22Rv1 (cell line): ENCODE results near the gene FARS2.

ENCODE experiments used
- H3K27ac ChIP-seq: fragments of 450-650 bp; 2 replicates; pipeline ENCODE4 v1.5.1; 2017
- CTCF ChIP-seq: fragments of 450-650 bp; IDR thresholded peaks from 2 replicates; pipeline ENCODE4 v1.5.1; 2017; ENCODE audit warnings: mild to moderate bottlenecking
- ZFX ChIP-seq: fragments of 450-650 bp; IDR thresholded peaks from 2 replicates; pipeline ENCODE4 v1.6.1; 2017; ENCODE audit warnings: antibody characterized with exemption, borderline replicate concordance

FARS2 gene

GRCh38 chr6:5249451-5250122 is 11.7 kb upstream of the FARS2 start:
- no peak overlapping the region for H3K27ac ChIP-seq
- TF ChIP-seq ZFX (no peak), CTCF (no peak)

GRCh38 chr6:5250451-5250850 is 10.9 kb upstream of the FARS2 start:
- TF ChIP-seq ZFX, result no peak
- no peak for TF ChIP-seq CTCF
- H3K27ac ChIP-seq, result no peak overlapping the region

DNA sequence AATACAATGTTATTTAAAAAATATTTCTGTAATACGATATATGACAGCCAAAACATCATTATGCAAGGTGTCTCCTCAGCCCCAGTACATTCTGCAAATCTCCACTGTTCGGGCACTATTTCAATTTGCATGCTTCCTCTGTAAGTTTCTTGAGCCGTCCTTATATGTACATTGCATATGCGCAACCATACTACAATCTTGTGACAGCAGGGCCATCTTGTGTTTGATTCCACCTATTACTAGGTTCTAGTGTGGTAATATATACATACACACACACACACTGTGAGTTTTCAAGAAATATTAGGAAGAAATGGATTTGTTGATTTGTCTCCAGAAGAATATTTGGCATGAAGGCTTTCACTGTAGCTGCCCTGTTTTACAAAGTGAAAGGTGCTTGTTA is 10.4 kb upstream of the FARS2 start:
- TF ChIP-seq CTCF (no peak), ZFX (no peak)
- H3K27ac ChIP-seq, result no peak overlapping the region

DNA sequence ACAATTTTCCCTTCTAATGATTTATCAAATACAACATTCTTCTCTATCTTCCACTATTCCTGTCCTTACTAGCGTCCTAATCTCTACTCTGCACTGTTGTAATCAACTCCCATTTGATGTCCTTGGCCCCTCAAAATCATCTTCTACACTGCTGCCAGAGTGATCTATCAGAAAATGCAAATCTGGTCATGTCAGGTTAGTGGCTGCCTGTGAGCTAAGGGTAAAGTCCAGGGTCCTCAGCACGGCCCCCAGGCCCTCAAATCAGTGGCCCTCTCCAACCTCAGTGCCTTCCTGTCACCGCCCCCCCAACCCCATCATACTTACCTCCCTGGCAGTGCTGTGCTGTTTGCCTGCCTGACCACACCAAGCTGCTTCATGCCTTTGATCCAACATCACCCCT is 4.4 kb upstream of the FARS2 start:
- H3K27ac ChIP-seq, result no peak overlapping the region
- no peak for TF ChIP-seq CTCF
- TF ChIP-seq ZFX, result no peak

DNA sequence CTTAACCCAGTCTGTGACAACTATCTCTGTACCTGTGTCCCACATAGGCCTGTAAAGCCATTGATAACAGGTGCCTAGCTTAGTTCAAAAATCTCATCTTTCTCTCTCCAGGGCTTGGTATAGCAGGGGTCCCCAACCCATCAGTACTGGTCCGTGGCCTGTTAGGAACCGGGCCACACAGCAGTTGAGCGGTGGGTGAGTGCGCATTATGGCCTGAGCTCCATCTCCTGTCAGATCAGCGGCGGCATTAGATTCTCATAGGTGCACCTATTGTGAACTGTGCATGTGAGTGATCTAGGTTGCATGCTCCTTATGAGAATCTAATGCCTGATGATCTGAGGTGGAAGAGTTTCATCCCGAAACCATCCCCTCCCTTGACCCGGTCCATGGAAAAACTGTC is 3.9 kb upstream of the FARS2 start:
- no peak overlapping the region for H3K27ac ChIP-seq
- TF ChIP-seq ZFX, result no peak

DNA sequence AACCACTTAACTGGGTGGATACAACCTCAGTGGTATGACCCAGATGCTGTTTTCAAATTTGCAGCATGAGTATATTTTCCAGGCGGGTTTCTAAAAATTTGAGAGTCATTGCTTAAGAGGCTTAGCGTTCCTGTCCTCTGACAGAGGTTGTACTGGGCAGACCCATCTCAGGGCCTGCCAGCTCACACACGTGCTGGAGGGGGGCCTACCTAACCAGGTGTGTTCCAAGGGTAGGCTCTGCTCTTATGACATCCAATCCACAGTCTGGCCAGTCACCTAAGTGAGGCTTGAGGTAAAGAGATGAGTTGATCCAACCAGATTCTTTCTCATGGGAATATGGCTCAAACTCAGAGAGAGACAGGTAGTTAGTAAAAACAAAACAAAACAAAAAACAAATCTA is 1.9 kb upstream of the FARS2 start:
- no peak for TF ChIP-seq CTCF
- no peak for TF ChIP-seq ZFX
- peak overlapping the region; percentile 93; the same call in 1 of the 2 replicates for H3K27ac ChIP-seq

- TF ChIP-seq CTCF (no peak), ZFX (no peak)
- H3K27ac ChIP-seq, result peak overlapping the region; percentile 93
Observed at GRCh38 chr6:5260111-5260620, 1.1 kb upstream of the FARS2 start.
